ENCODE measurements around the gene CHAF1A.

CHAF1A gene

GRCh38 chr19:4442819-4443146, 40.3 kb downstream of the CHAF1A start:
- DNase-seq, result no peak

- DNase-seq, result no peak
Observed at GRCh38 chr19:4443188-4443587, 40.7 kb downstream of the CHAF1A start.

- no peak for DNase-seq
Observed at GRCh38 chr19:4443966-4444764, 41.7 kb downstream of the CHAF1A start.

- DNase-seq, result no peak
Observed at GRCh38 chr19:4444765-4445741, 42.6 kb downstream of the CHAF1A start.

GRCh38 chr19:4445963-4446703, 43.7 kb downstream of the CHAF1A start:
- DNase-seq, result no peak

- DNase-seq, result no peak
Observed at GRCh38 chr19:4446704-4447200, 44.3 kb downstream of the CHAF1A start.

- no peak for DNase-seq
Observed at GRCh38 chr19:4447327-4448146, 45.1 kb downstream of the CHAF1A start.

- DNase-seq, result no peak
Observed at GRCh38 chr19:4448147-4448985, 45.9 kb downstream of the CHAF1A start.

GRCh38 chr19:4449022-4449638, 46.7 kb downstream of the CHAF1A start:
- DNase-seq, result no peak

- DNase-seq, result no peak
Observed at GRCh38 chr19:4449639-4450028, 47.2 kb downstream of the CHAF1A start.

GRCh38 chr19:4452230-4452990, 50.0 kb downstream of the CHAF1A start:
- DNase-seq, result no peak

GRCh38 chr19:4453232-4454179, 51.1 kb downstream of the CHAF1A start:
- DNase-seq, result no peak

- no peak for DNase-seq
Observed at GRCh38 chr19:4454747-4455718, 52.6 kb downstream of the CHAF1A start.

GRCh38 chr19:4455719-4456475, 53.5 kb downstream of the CHAF1A start:
- DNase-seq, result no peak

- no peak for DNase-seq
Observed at GRCh38 chr19:4456476-4456842, 54.0 kb downstream of the CHAF1A start.

- DNase-seq, result no peak
Observed at GRCh38 chr19:4456843-4457653, 54.6 kb downstream of the CHAF1A start.

Data from NCI-H2081 treated with DMSO at 0.1 percent for 48 hours (cell line).